GM10847 (cell line): Measurements from ENCODE around the gene NLRP3.

Experiments
- POLR2A ChIP-seq: IDR thresholded peaks from 2 replicates; pipeline ENCODE4 v1.6.1; 2011; ENCODE audit not compliant: insufficient read length; ENCODE audit errors: extremely low read depth

NLRP3 gene

GRCh38 chr1:247415423-247416361 is at the start of gene NLRP3:
TSS of gene NLRP3 (plus strand) at chr1:247416173. CDS start at chr1:247418801, 2,628 bp downstream.
- TF ChIP-seq POLR2A = no peak

- no peak for TF ChIP-seq POLR2A
Observed at GRCh38 chr1:247366926-247367645, 48.9 kb upstream of the NLRP3 start.

- TF ChIP-seq POLR2A = no peak
Observed at GRCh38 chr1:247367786-247368422, 48.1 kb upstream of the NLRP3 start.

GRCh38 chr1:247368490-247369145 is 47.4 kb upstream of the NLRP3 start:
- no peak for TF ChIP-seq POLR2A

- TF ChIP-seq POLR2A = no peak
Observed at GRCh38 chr1:247370786-247371732, 44.9 kb upstream of the NLRP3 start.

GRCh38 chr1:247371801-247372259 is 44.1 kb upstream of the NLRP3 start:
- no peak for TF ChIP-seq POLR2A

- no peak for TF ChIP-seq POLR2A
Observed at GRCh38 chr1:247373721-247374141, 42.2 kb upstream of the NLRP3 start.

- TF ChIP-seq POLR2A = no peak
Observed at GRCh38 chr1:247375747-247376146, 40.2 kb upstream of the NLRP3 start.

GRCh38 chr1:247376659-247377058 is 39.3 kb upstream of the NLRP3 start:
- TF ChIP-seq POLR2A = no peak

GRCh38 chr1:247378334-247379073 is 37.5 kb upstream of the NLRP3 start:
- TF ChIP-seq POLR2A = no peak

- no peak for TF ChIP-seq POLR2A
Observed at GRCh38 chr1:247385283-247385682, 30.7 kb upstream of the NLRP3 start.

- no peak for TF ChIP-seq POLR2A
Observed at GRCh38 chr1:247386217-247386616, 29.8 kb upstream of the NLRP3 start.

GRCh38 chr1:247386687-247387086 is 29.3 kb upstream of the NLRP3 start:
- TF ChIP-seq POLR2A = no peak

GRCh38 chr1:247387096-247387495 is 28.9 kb upstream of the NLRP3 start:
- TF ChIP-seq POLR2A = no peak

GRCh38 chr1:247387565-247387964 is 28.4 kb upstream of the NLRP3 start:
- no peak for TF ChIP-seq POLR2A
